H1 (cell line): Measurements from ENCODE around the gene EPB41L1.

ENCODE experiments used
- CBX8 ChIP-seq: fragments of 300-800, 300-1000 bp; sonication (generic); IDR thresholded peaks from 2 replicates; pipeline ENCODE4 v1.7.1; 2016; ENCODE audit warnings: low read depth, low read length, borderline replicate concordance
- CEBPB ChIP-seq: IDR thresholded peaks from 2 replicates; pipeline ENCODE4 v1.6.1; 2012; ENCODE audit warnings: low read depth, low read length
- CHD2 ChIP-seq: IDR thresholded peaks from 2 replicates; pipeline ENCODE4 v1.6.1; 2012; ENCODE audit warnings: low read length, improper control_type of control experiment
- CTCF ChIP-seq, 3 experiments: IDR thresholded peaks; 1 replicate in 2 of 3; 2 replicates in 1 of 3; pipeline versions ENCODE4 v1.5.1 to v1.6.1; 2011; ENCODE audit warnings: low read length in 3 of 3, mild to moderate bottlenecking in 3 of 3, inconsistent platforms in 2 of 3, low read depth in 1 of 3, moderate library complexity in 1 of 3; ENCODE audit not compliant: insufficient read depth in 1 of 3; ENCODE audit errors: control extremely low read depth in 1 of 3
- EP300 ChIP-seq, 2 experiments: IDR thresholded peaks; 1 replicate in 1 of 2; 2 replicates in 1 of 2; pipeline ENCODE4 v1.6.1; 2011 to 2012; ENCODE audit warnings: low read depth in 2 of 2, low read length in 2 of 2, mild to moderate bottlenecking in 2 of 2, borderline replicate concordance in 1 of 2, inconsistent platforms in 1 of 2, moderate library complexity in 1 of 2
- EZH2 ChIP-seq: fragments of 200-600 bp; sonication (generic); IDR thresholded peaks from 2 replicates; pipeline ENCODE4 v1.7.1; 2012; ENCODE audit warnings: low read depth, mild to moderate bottlenecking, moderate library complexity, low read length, inconsistent platforms; ENCODE audit not compliant: severe bottlenecking
- JUND ChIP-seq: IDR thresholded peaks from 2 replicates; pipeline ENCODE4 v1.6.1; 2011; ENCODE audit warnings: mild to moderate bottlenecking, improper control_type of control experiment, low read length
- PHF8 ChIP-seq: fragments of 200-600 bp; sonication (generic); conservative IDR thresholded peaks from 2 replicates; pipeline ENCODE4 v1.7.1; 2012; ENCODE audit warnings: low read depth, mild to moderate bottlenecking, inconsistent platforms, low read length, moderate library complexity
- POLR2AphosphoS5 ChIP-seq: IDR thresholded peaks from 2 replicates; pipeline ENCODE4 v1.6.1; 2011; ENCODE audit warnings: low read depth, low read length
- RAD21 ChIP-seq, 2 experiments: IDR thresholded peaks in 1 of 2; conservative IDR thresholded peaks in 1 of 2; 2 replicates each; pipeline ENCODE4 v1.6.1; 2011; ENCODE audit warnings: low read depth in 2 of 2, low read length in 2 of 2, improper control_type of control experiment in 1 of 2, inconsistent platforms in 1 of 2, mild to moderate bottlenecking in 1 of 2, moderate library complexity in 1 of 2
- RFX5 ChIP-seq: IDR thresholded peaks from 2 replicates; pipeline ENCODE4 v1.6.1; 2011; ENCODE audit warnings: low read depth, low read length, improper control_type of control experiment, borderline replicate concordance
- RNF2 ChIP-seq: fragments of 200-900, 300-1000 bp; sonication (generic); IDR thresholded peaks from 2 replicates; pipeline ENCODE4 v1.7.1; 2016; ENCODE audit warnings: borderline replicate concordance, low read depth, mild to moderate bottlenecking, antibody characterized with exemption, low read length; ENCODE audit not compliant: poor library complexity, severe bottlenecking; ENCODE audit errors: missing control alignments
- SP4 ChIP-seq: IDR thresholded peaks from 2 replicates; pipeline ENCODE4 v1.6.1; 2012; ENCODE audit warnings: low read length, inconsistent platforms

- TF ChIP-seq RAD21 (IDR thresholded peaks at IDR 0.05 in 1 of 2, conservative IDR thresholded peaks at IDR 0.05 in 1 of 2; ENCODE audit: low read depth in 2 of 2, low read length in 2 of 2): peak in 1 of 2 experiments; percentile 3; a peak in 1 of 4 replicates
- no peak for TF ChIP-seq RFX5
- TF ChIP-seq RNF2: no peak
- no peak for TF ChIP-seq PHF8
- TF ChIP-seq CTCF (IDR thresholded peaks at IDR 0.05; ENCODE audit: control extremely low read depth in 1 of 3, insufficient read depth in 1 of 3, low read depth in 1 of 3, low read length in 3 of 3): peak in 2 of 3 experiments; percentile 9 to 33; a peak in 2 of 4 replicates
- no peak for TF ChIP-seq CBX8
- TF ChIP-seq CEBPB: no peak
- TF ChIP-seq CHD2: no peak
- TF ChIP-seq JUND: no peak
- no peak for TF ChIP-seq EP300 (IDR thresholded peaks at IDR 0.05; ENCODE audit: borderline replicate concordance in 1 of 2, low read depth in 2 of 2, low read length in 2 of 2)
- no peak for TF ChIP-seq SP4
- no peak for TF ChIP-seq POLR2AphosphoS5
- TF ChIP-seq EZH2: no peak
These were observed 113.3 kb downstream of the EPB41L1 start for GRCh38 chr20:36267605-36268381.
